ENCODE measurements around the gene JMJD7.

The JMJD7 gene

GRCh38 chr15:41885321-41885720 is 57.4 kb downstream of the JMJD7 start:
- no peak for DNase-seq

- no peak for DNase-seq
Measured at GRCh38 chr15:41885841-41886240, 57.9 kb downstream of the JMJD7 start.

GRCh38 chr15:41886741-41887140 is 58.8 kb downstream of the JMJD7 start:
- no peak for DNase-seq

- DNase-seq = no peak
Measured at GRCh38 chr15:41887161-41887560, 59.3 kb downstream of the JMJD7 start.
